Stimulated activated CD4-positive, alpha-beta T cell treated with anti-CD3 and anti-CD28 coated beads, Interleukin-12 subunit alpha, Interleukin-12 subunit beta, amount 100 ng/mL, for 4 hours (primary cell): ENCODE measurements around the gene NTN3.

Source experiments
- DNase-seq: peaks from one replicate; pipeline ENCODE4 v3.0.0-alpha.2; 2020

Gene NTN3

GRCh38 chr16:2515180-2515851 is 44.2 kb downstream of the NTN3 start:
- no peak for DNase-seq

GRCh38 chr16:2516391-2517240 is 45.5 kb downstream of the NTN3 start:
- no peak for DNase-seq

- DNase-seq = no peak
Measured at GRCh38 chr16:2517954-2518605, 47.0 kb downstream of the NTN3 start.

GRCh38 chr16:2518823-2519710 is 48.0 kb downstream of the NTN3 start:
- no peak for DNase-seq

GRCh38 chr16:2519711-2520080 is 48.6 kb downstream of the NTN3 start:
- DNase-seq = no peak

- peak; percentile 87 for DNase-seq
Measured at GRCh38 chr16:2520097-2520783, 49.1 kb downstream of the NTN3 start, which contains the start of gene AMDHD2. Gene AMDHD2 (plus strand): TSS chr16:2520371. CDS start chr16:2520459, 88 bp downstream.

- DNase-seq = no peak
Measured at GRCh38 chr16:2520784-2521531, 49.9 kb downstream of the NTN3 start.
